Measurements from ENCODE around the gene ABCC10. TPM values are rescaled to one million over a fixed set of nuclear protein-coding genes. Genes with fewer than 3 reads are reported as not detected.
A peak's percentile ranks its signal among the peaks of the same experiment; 100 is the strongest.

ABCC10 gene
- total RNA-seq, 3 donors from 2014 or later: 25.3 to 43.3 (median 37.4) TPM

- DNase-seq (no peak), ATAC-seq (no peak)
- Histone ChIP-seq H3K9me3 (no peaks in the 10 kb centered on the region), H3K4me1 (ENCODE audit: low read depth) (peaks cover 7% of the 10 kb centered on the region), H3K4me3 (no peak overlapping the region), H3K36me3 (ENCODE audit: low read depth) (no peaks in the 10 kb centered on the region)
- no peak for TF ChIP-seq CTCF (IDR thresholded peaks at IDR 0.05)
- intact Hi-C loops (cut with DNase I, micrococcal nuclease): no loop called here
Observed at GRCh38 chr6:43492673-43493072, 65.3 kb downstream of the ABCC10 start.

GRCh38 chr6:43493230-43493629 is 65.9 kb downstream of the ABCC10 start:
- intact Hi-C loops (cut with DNase I, micrococcal nuclease): no loop called here
- no peak overlapping the region for H3K4me3 ChIP-seq
- no peak for DNase-seq
- ATAC-seq: no peak
- H3K4me1 ChIP-seq (ENCODE audit: low read depth): peaks cover 7% of the 10 kb centered on the region
- H3K9me3 ChIP-seq: no peaks in the 10 kb centered on the region
- no peak for TF ChIP-seq CTCF (IDR thresholded peaks at IDR 0.05)
- H3K36me3 ChIP-seq (ENCODE audit: low read depth): no peaks in the 10 kb centered on the region

GRCh38 chr6:43493833-43494232 is 66.5 kb downstream of the ABCC10 start:
- H3K36me3 ChIP-seq (ENCODE audit: low read depth): no peaks in the 10 kb centered on the region
- no peaks in the 10 kb centered on the region for H3K9me3 ChIP-seq
- intact Hi-C loops (cut with DNase I, micrococcal nuclease): no loop called here
- no peak overlapping the region for H3K4me3 ChIP-seq
- H3K4me1 ChIP-seq (ENCODE audit: low read depth): peaks cover 7% of the 10 kb centered on the region
- DNase-seq: no peak
- no peak for ATAC-seq
- TF ChIP-seq CTCF (IDR thresholded peaks at IDR 0.05): no peak

GRCh38 chr6:43494321-43494720 is 67.0 kb downstream of the ABCC10 start:
- Histone ChIP-seq H3K9me3 (no peaks in the 10 kb centered on the region), H3K4me1 (ENCODE audit: low read depth) (peaks cover 7% of the 10 kb centered on the region), H3K4me3 (no peak overlapping the region), H3K36me3 (ENCODE audit: low read depth) (no peaks in the 10 kb centered on the region)
- ATAC-seq (no peak), DNase-seq (no peak)
- TF ChIP-seq CTCF (IDR thresholded peaks at IDR 0.05): no peak
- intact Hi-C loops (cut with DNase I, micrococcal nuclease): no loop called here

- peaks cover 7% of the 10 kb centered on the region for H3K4me1 ChIP-seq (ENCODE audit: low read depth)
- no peak for TF ChIP-seq CTCF (IDR thresholded peaks at IDR 0.05)
- no peak overlapping the region for H3K4me3 ChIP-seq
- DNase-seq (no peak), ATAC-seq (no peak)
- intact Hi-C loops (cut with DNase I, micrococcal nuclease): no loop called here
- H3K9me3 ChIP-seq: no peaks in the 10 kb centered on the region
- no peaks in the 10 kb centered on the region for H3K36me3 ChIP-seq (ENCODE audit: low read depth)
Observed at GRCh38 chr6:43494766-43495165, 67.4 kb downstream of the ABCC10 start.

- peaks cover 7% of the 10 kb centered on the region for H3K4me1 ChIP-seq (ENCODE audit: low read depth)
- intact Hi-C loops (cut with DNase I, micrococcal nuclease): no loop called here
- peak; percentile 80 for ATAC-seq
Observed at GRCh38 chr6:43495409-43495941, 68.1 kb downstream of the ABCC10 start.

More at GRCh38 chr6:43495409-43495941, 68.1 kb downstream of the ABCC10 start:
- Histone ChIP-seq H3K4me3 (no peak overlapping the region), H3K9me3 (no peaks in the 10 kb centered on the region), H3K36me3 (ENCODE audit: low read depth) (no peaks in the 10 kb centered on the region)
- TF ChIP-seq CTCF (IDR thresholded peaks at IDR 0.05): no peak
- peak in 1 of 3 donors; percentile 53 for DNase-seq

Data from mucosa of descending colon (tissue), 3 donors.